CD4-positive, alpha-beta T cell (primary cell): ENCODE results near the gene GAB1. TPM values are rescaled to one million over a fixed set of nuclear protein-coding genes. Genes with fewer than 3 reads are reported as not detected.

Experiments
- ATAC-seq: fragments of 200-7000 bp; cut with Tn5 transposase; one replicate; pipeline ENCODE4 v1.10.0; 2022; ENCODE audit warnings: mild to moderate bottlenecking; ENCODE audit not compliant: poor library complexity
- CTCF ChIA-PET: fragments of 350-600 bp; sonication (Branson Sonifier 250); formaldehyde crosslinking; loops from one replicate; lab custom pipeline; 2021; ENCODE audit warnings: antibody characterized with exemption, inconsistent platforms; lab: Charles Lee
- POLR2A ChIA-PET: fragments of 350-600 bp; sonication (Branson Sonifier 250); formaldehyde crosslinking; loops from one replicate; lab custom pipeline; 2021; ENCODE audit warnings: antibody characterized with exemption, inconsistent platforms; lab: Charles Lee
- DNase-seq, 14 experiments: peaks; one replicate each; pipeline ENCODE4 v3.0.0-alpha.2; 2013 to 2020; ENCODE audit warnings: mixed read lengths in 2 of 14
- H3K27ac ChIP-seq, 2 donors: one replicate each; pipeline versions ENCODE4 v1.5.1 to v1.7.0; 2013; ENCODE audit warnings: low read length in 2 of 2, low read depth in 1 of 2, mild to moderate bottlenecking in 1 of 2
- H3K27me3 ChIP-seq, 2 experiments: 1 replicate in 1 of 2; 2 replicates in 1 of 2; pipeline versions ENCODE4 v1.6.1 to v1.7.0; 2013; ENCODE audit warnings: low read length in 2 of 2, control low read depth in 1 of 2, mild to moderate bottlenecking in 1 of 2, moderate library complexity in 1 of 2; ENCODE audit not compliant: insufficient read depth in 2 of 2, control insufficient read depth in 1 of 2
- H3K36me3 ChIP-seq: one replicate; pipeline ENCODE4 v1.6.1; 2013; ENCODE audit warnings: low read length, control low read depth; ENCODE audit not compliant: insufficient read depth
- H3K4me1 ChIP-seq: one replicate; pipeline ENCODE4 v1.6.1; 2013; ENCODE audit warnings: low read length, control low read depth; ENCODE audit not compliant: insufficient read depth
- H3K4me3 ChIP-seq: one replicate; pipeline ENCODE4 v1.5.1; 2013; ENCODE audit warnings: mild to moderate bottlenecking, low read length, moderate library complexity
- H3K9me3 ChIP-seq, 2 experiments: 1 replicate in 1 of 2; 2 replicates in 1 of 2; pipeline versions ENCODE4 v1.6.1 to v1.7.0; 2013; ENCODE audit warnings: low read length in 2 of 2, mild to moderate bottlenecking in 2 of 2, control low read depth in 1 of 2, moderate library complexity in 1 of 2; ENCODE audit not compliant: control insufficient read depth in 1 of 2, insufficient read depth in 1 of 2
- H3K27ac Mint-ChIP-seq: one replicate; pipeline ENCODE4 v1.8.0; 2020; ENCODE audit warnings: mixed read lengths
- H3K27me3 Mint-ChIP-seq: one replicate; pipeline ENCODE4 v1.8.0; 2021; ENCODE audit warnings: mixed read lengths
- H3K36me3 Mint-ChIP-seq: one replicate; pipeline ENCODE4 v1.8.0; 2021; ENCODE audit warnings: low read depth, mixed read lengths
- H3K4me1 Mint-ChIP-seq: one replicate; pipeline ENCODE4 v1.8.0; 2021; ENCODE audit warnings: low read depth, mixed read lengths
- H3K4me3 Mint-ChIP-seq: one replicate; pipeline ENCODE4 v1.8.0; 2020; ENCODE audit warnings: mild to moderate bottlenecking, mixed read lengths
- H3K9me3 Mint-ChIP-seq: one replicate; pipeline ENCODE4 v1.8.0; 2020; ENCODE audit warnings: mixed read lengths
- CTCF ChIP-seq: fragments of 200-600 bp; IDR thresholded peaks from one replicate; pipeline ENCODE4 v1.8.0; 2022; ENCODE audit warnings: antibody characterized with exemption, mild to moderate bottlenecking
- intact Hi-C, 2 experiments: fragments of 100-400 bp; cut with DNase I in 1 of 2; cut with micrococcal nuclease in 1 of 2; formaldehyde crosslinking; loops; one replicate each; pipeline versions ENCODE4 v1.15.1 to v1.9.0; 2023 to 2025; cut with DNase I, micrococcal nuclease
- total RNA-seq, 174 experiments: library from RNA in 2 of 174; stranded (reverse) in 2 of 174; gene quantifications; one replicate each; pipeline ENCODE4 v1.2.3 and lab custom pipeline; 2021 to 2026

GAB1 gene
- total RNA-seq, 2 experiments from 2014 or later: 0.27 to 0.64 TPM

DNA sequence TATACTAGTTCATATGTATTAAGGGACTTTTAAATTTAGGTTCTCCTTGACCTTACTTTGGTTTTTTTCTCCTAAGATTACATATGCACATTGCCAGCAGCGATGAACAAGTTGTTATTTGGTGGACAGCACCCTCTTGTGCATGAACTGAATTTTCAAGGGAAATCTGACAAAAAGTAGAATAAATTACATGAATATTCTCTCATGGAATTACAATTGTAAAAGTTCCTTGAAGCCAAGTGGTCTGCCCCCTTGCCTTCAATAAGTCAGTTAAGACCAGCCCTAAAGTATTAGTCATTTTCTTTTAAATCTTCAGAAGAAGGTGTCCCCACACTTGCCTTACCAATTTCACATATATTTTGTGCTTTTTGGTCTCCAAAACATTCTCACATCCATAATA, 146.2 kb downstream of the GAB1 start:
- intact Hi-C loops: no loop called here
- POLR2A ChIA-PET: no interaction called here

GRCh38 chr4:143486314-143486713, 149.6 kb downstream of the GAB1 start:
- H3K4me3 ChIP-seq: no peak overlapping the region
- H3K4me1 ChIP-seq: no peaks in the 10 kb centered on the region
- H3K36me3 ChIP-seq: no peaks in the 10 kb centered on the region
- H3K9me3 ChIP-seq: no peaks in the 10 kb centered on the region
- Mint-ChIP-seq H3K9me3 (no peaks in the 10 kb centered on the region), H3K4me3 (no peak overlapping the region), H3K27me3 (peaks cover 13% of the 10 kb centered on the region), H3K36me3 (no peaks in the 10 kb centered on the region), H3K4me1 (no peaks in the 10 kb centered on the region), H3K27ac (no peak overlapping the region)
- DNase-seq (no peak), ATAC-seq (no peak)
- intact Hi-C loops: no loop called here
- H3K27me3 ChIP-seq: no peaks in the 10 kb centered on the region
- H3K27ac ChIP-seq: no peak overlapping the region
- TF ChIP-seq CTCF: no peak
- CTCF ChIA-PET: interaction anchor here (1.6 kb wide), 1 partner anchor 11 kb away, joined by 3 read pairs; no protein-coding TSS in a partner anchor
- POLR2A ChIA-PET: no interaction called here

More for the DNA sequence above, 146.2 kb downstream of the GAB1 start:
- Histone ChIP-seq H3K27me3 (no peaks in the 10 kb centered on the region), H3K4me3 (no peak overlapping the region), H3K9me3 (no peaks in the 10 kb centered on the region), H3K36me3 (no peaks in the 10 kb centered on the region), H3K27ac (no peak overlapping the region), H3K4me1 (no peaks in the 10 kb centered on the region)
- no peaks in the 10 kb centered on the region for H3K4me1 Mint-ChIP-seq
- CTCF ChIA-PET: no interaction called here
- H3K36me3 Mint-ChIP-seq: no peaks in the 10 kb centered on the region
- H3K9me3 Mint-ChIP-seq: no peaks in the 10 kb centered on the region
- H3K4me3 Mint-ChIP-seq: no peak overlapping the region
- peaks cover 13% of the 10 kb centered on the region for H3K27me3 Mint-ChIP-seq
- no peak for ATAC-seq
- no peak for TF ChIP-seq CTCF
- DNase-seq: peak in 3 of 14 experiments; percentile 4 to 26 (median 22)
- no peak overlapping the region for H3K27ac Mint-ChIP-seq

- ATAC-seq: no peak
- ChIA-PET CTCF (no interaction called here), POLR2A (no interaction called here)
- H3K4me1 ChIP-seq: no peaks in the 10 kb centered on the region
- no peak overlapping the region for H3K4me3 Mint-ChIP-seq
- H3K36me3 ChIP-seq: no peaks in the 10 kb centered on the region
- H3K9me3 ChIP-seq: no peaks in the 10 kb centered on the region
- TF ChIP-seq CTCF: no peak
- H3K27ac ChIP-seq: no peak overlapping the region
- intact Hi-C loops: no loop called here
- DNase-seq: no peak
- peaks cover 13% of the 10 kb centered on the region for H3K27me3 Mint-ChIP-seq
- H3K9me3 Mint-ChIP-seq: no peaks in the 10 kb centered on the region
- no peaks in the 10 kb centered on the region for H3K27me3 ChIP-seq
- H3K27ac Mint-ChIP-seq: no peak overlapping the region
- no peaks in the 10 kb centered on the region for H3K36me3 Mint-ChIP-seq
- H3K4me3 ChIP-seq: no peak overlapping the region
- no peaks in the 10 kb centered on the region for H3K4me1 Mint-ChIP-seq
Measured at GRCh38 chr4:143488687-143489086, 152.0 kb downstream of the GAB1 start.
